Measurements from ENCODE around the gene LRRC4B.
"Not testable (repeated sequence)": the region's sequence is repeated elsewhere in the genome, so short reads cannot be mapped to it uniquely, and the experiment has no call there.

Gene LRRC4B

DNA sequence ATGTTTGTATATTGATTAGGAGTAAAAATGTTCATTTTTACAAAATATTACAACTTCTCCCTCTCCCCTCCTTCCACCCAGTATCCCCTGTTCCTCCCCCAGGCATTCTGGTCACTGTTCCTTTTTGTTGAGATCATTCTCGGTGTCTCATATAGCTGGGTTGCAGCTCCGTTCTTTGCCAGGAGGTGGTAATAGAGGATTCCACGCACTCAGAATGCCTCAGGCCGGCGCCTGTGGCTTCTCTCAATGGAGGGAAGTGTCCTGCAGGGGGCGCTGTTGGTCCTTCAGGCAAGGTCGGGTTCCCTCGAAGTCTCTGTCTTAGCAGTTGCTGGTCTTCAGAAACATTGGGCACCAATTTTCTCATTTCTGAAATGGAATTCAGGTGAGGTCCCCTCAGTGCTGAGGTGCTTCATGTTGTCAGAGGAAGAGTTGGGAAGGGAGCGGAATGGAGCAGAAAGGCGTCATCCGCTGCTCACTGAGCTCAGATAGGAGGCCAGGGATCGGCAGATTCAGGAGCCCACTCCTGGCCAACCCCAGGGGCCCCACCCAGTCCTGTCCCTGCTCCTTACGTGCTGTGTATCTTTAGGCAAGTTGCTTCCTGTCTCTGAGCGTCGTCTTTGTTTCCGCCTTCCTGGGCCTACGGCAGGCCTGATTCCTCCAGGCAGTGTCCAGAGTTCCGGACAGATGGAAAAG lies 81.3 kb downstream of the LRRC4B start:
- DNase-seq (ENCODE audit: low spot score), result no peak

GRCh38 chr19:50485284-50485955 lies 82.8 kb downstream of the LRRC4B start:
- DNase-seq (ENCODE audit: low spot score), result no peak

DNA sequence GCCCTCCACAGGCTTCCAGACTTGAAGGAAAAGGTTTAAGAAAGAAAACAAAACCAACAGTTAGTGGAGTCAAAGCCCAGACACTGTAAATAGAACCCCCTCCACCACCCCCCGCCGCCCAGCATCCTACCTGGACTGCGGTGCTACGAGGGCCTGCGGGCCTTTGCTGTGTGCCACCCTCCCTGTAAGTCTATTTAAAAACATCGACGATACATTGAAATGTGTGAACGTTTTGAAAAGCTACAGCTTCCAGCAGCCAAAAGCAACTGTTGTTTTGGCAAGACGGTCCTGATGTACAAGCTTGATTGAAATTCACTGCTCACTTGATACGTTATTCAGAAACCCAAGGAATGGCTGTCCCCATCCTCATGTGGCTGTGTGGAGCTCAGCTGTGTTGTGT lies 85.3 kb downstream of the LRRC4B start:
- no peak for DNase-seq (ENCODE audit: low spot score)

DNA sequence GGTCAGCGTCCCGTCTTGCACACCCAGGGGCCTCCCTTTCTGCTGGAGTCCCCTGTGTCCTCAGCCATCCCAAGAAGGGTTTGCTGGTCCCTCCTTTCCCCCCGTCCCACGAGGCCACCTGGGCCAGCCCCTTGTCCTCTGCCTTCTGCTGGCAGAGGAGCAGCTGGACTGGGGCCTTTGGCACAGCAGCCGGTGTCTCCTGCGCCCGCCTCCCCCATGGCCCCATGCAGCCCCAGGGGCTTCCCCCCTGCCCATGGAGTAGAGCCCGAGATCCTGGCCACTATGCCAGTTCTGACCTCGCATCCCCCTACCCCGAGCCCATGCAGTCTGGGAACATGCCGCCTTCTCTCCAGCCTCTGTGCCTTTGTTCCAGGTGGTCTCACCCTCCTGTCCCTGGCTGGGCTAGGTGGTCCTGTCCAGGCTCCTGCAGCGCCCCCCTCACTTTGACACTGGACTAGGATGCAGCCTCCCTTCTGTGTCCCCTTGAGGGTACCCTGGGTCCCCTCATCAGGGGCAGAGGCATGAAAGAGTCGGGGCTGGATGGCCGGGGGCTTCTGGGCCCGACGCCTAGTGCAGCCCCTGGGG lies 85.9 kb downstream of the LRRC4B start:
- no peak for DNase-seq (ENCODE audit: low spot score)

DNA sequence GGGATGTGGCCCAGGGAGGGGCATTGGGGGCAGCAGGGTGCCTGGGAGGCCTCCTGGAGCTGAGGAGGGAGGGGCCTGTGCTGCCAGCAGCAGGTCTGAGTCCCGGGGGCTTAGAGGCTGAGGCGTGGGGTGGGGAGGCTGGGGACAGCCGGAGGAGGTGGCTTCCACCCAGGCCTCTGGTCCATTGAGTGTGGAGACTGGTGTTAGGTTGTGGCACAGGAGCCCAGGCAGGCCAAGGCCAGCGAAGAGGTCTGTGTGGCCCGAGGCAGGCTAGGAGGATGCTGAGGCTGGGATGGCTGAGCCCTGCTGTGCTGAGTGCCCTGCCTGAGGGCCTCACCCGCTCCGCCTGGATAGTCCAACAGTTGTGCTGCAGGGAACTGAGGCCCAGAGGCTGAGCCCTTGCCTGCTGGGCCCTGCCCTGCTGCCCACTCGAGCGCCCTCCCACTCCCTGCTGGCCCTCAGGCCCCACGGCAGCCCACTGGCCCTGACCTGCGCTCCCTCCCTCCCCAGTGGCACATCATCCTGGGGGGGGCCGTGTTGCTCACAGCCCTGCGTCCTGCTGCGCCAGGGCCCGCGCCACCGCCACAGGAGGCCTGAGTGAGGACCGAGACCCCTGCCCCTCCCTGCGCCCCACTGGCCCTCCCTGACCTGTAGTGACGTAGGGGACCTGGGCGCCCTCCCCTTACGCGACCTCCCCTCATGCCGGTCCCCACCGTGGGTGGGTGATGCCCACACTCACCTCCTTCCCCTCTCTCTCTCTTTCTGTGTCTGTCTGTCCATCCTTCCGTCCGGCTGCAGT lies 86.7 kb downstream of the LRRC4B start:
- DNase-seq (ENCODE audit: low spot score), result no peak

DNA sequence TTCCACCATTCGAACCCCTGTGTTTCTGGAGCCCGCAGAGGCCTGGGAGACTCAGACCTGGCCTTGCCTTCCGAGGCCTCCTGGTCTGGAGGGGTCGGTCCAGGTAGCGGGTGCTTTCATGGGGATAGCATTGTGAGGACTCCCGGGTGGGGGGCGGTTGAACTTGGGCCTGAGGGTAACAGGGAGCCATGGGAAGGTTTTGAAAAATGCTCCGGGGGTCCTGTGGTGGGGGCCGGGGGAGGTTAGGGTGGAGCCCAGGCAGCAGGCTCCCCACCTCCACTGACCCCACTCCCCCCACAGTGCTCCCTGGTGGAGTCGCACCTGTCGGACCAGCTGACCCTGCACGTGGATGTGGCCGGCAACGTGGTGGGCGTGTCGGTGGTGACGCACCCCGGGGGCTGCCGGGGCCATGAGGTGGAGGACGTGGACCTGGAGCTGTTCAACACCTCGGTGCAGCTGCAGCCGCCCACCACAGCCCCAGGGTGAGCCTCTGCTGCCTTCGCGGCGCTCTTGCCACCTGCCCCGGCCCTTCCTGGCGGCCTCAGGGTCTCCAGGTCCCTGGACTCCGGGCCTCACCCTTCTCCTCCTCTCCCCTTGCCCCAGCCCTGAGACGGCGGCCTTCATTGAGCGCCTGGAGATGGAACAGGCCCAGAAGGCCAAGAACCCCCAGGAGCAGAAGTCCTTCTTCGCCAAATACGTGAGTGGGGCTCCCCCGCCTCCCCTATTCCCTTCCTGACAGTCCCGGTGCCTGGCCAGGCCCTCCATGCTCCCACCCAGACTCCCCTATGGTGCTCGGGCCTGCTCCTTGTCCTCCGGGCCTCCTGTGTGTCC lies 87.7 kb downstream of the LRRC4B start:
- no peak for DNase-seq (ENCODE audit: low spot score)

DNA sequence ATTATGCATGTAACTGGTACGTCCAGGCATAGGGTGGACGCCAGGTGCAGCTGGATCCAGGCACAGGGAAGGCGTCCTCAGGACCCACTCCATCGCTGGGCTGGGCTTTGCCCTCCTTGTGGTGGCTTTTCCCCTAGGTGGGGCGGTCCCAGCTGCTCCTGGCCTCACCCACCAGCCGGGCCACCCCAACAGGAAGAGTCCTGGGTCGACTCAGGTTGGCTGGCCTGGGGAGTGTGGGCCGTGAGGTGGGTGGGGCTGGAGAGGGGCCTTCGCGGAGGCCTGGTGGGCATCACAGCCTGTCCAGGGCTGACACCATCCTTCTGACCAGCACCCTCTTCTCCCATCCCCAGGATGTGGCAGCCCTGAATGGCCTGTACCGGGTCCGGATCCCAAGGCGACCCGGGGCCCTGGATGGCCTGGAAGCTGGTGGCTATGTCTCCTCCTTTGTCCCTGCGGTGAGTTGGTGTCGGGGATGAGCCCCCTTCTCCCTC lies 88.4 kb downstream of the LRRC4B start:
- DNase-seq (ENCODE audit: low spot score), result no peak

- DNase-seq (ENCODE audit: low spot score), result no peak
Observed at GRCh38 chr19:50478901-50479715, 89.1 kb downstream of the LRRC4B start.

GRCh38 chr19:50477751-50478515 lies 90.3 kb downstream of the LRRC4B start:
- no peak for DNase-seq (ENCODE audit: low spot score)

DNA sequence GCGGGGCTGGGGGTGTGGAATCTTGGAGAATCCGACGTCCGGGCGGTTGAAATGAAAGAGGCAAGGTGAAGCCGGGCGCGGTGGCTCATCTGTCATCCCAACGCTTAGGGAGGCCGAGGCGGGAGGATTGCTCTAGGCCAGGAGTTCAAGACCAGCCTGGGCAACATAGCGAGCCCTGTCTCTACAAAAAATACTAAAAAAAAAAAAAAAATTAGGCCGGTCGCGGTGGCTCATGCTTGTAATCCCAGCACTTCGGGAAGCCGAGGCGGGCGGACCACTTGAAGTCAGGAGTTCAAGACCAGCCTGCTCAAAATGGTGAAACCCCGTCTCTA lies 91.4 kb downstream of the LRRC4B start:
- no peak for DNase-seq (ENCODE audit: low spot score)

DNA sequence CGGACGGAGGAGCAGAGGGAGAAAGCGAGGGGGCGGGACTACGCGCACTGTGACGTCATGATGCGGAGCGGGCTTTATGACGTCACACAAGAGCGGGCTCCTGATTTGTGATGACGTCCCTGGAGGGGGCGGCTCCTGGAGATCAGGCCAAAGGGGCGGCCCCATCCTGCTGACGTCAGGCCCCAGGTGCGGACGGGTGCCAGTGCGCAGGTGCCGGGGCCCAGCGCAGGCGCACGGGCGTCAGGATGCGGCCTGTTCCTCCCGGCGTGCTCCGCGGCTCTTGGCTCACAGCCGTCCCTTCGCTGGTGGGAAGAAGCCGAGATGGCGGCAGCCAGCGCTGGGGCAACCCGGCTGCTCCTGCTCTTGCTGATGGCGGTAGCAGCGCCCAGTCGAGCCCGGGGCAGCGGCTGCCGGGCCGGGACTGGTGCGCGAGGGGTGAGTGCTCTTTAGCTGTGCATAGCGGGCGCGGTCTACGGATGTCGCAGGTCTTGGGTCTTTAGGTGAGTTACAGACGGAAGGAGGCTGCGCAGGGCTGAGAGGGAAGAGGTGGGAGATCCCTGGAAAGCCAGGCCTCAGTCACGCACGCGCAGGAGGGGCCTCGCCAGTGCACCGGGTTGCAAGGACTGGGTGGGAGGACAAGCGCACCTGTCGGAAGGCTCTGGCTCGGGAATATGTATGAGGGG lies 91.9 kb downstream of the LRRC4B start, which contains the start of the genes EMC10 and GARIN5A:
Gene EMC10, plus strand, starts transcription at position 284 of the 683 bp plus-strand sequence. Its CDS starts 38 bp downstream, at position 322.
Gene GARIN5A, minus strand, starts transcription at position 625 of the 683 bp plus-strand sequence. Its CDS starts 460 bp downstream, at position 165.
- DNase-seq (ENCODE audit: low spot score), result peak; percentile 99

DNA sequence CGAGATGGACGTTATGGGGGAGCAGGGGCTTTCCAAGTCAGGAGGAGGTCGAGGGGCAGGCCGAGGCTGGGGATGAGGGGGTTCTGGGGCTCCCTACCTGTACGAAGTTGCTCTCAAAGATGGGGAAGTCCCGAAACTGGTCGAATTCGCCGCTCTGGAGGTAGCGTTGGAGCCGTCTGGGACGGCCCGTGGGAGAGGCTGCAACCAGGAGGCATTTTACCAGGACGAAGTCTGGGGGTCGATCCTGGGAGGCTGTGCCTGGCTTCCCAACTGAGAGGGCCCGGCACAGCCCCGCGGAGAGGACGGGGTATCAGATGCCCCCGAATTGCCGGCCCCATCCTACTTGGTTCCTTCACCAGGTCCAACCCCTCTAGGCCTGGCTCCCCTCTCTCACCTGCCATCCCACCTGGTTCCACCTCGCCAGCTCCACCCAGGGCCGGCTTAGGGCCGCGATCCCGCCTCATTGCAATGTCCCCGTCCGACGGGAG lies 92.5 kb downstream of the LRRC4B start:
- no peak for DNase-seq (ENCODE audit: low spot score)

- no peak for DNase-seq (ENCODE audit: low spot score)
Observed at GRCh38 chr19:50475101-50475568, 93.1 kb downstream of the LRRC4B start.

DNA sequence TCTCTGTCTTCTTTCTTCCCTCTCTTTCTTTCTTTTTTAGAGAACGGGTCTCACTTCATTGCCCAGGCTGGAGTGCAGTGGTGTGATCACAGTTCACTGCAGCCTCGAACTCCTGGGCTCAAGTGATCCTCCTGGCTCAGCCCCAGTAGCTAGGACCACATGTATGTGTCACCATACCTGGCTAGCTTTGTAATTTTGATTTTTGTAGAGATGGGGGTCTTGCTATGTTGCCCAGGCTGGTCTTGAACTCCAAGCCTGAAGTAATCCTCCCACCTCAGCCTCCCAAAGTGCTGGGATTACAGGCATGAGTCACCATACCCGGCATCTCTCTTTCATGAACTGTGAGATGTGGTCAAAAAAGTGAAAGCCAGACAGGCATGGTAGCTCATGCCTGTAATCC lies 94.9 kb downstream of the LRRC4B start:
- DNase-seq (ENCODE audit: low spot score), result not testable (repeated sequence)

DNA sequence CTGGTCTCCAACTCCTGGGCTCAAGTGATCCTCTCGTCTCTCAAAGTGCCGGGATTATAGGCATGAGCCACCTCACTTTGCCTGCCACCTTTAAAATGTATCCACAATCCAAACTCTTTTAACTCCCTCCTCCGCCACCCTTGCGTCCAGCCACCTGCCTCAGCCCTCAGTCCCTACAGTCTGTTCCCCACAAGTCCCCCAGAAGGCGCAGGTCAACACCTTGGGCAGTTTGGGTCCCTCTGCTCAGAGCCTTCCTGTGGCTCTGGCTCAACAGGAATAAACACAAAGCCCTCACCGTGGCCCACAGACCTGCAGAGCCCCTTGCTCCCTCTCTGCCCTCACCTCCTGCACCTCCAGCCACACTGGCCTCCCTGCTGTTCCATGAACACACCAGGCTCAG lies 99.4 kb downstream of the LRRC4B start:
- no peak for DNase-seq (ENCODE audit: low spot score)

GRCh38 chr19:50467566-50467965 lies 100.7 kb downstream of the LRRC4B start:
- DNase-seq (ENCODE audit: low spot score), result no peak
